CD14-positive monocyte (primary cell): Measurements from ENCODE around the gene SYNPO. TPM values are rescaled to one million over a fixed set of nuclear protein-coding genes. Genes with fewer than 3 reads are reported as not detected.

Experiments used
- DNase-seq, 3 donors: peaks; one replicate each; pipeline ENCODE4 v3.0.0-alpha.2; 2011 to 2022
- H2AFZ ChIP-seq: 2 replicates; pipeline ENCODE4 v1.6.0; 2012; ENCODE audit warnings: mild to moderate bottlenecking, low read depth, low read length, inconsistent platforms; ENCODE audit not compliant: insufficient read depth, poor library complexity, severe bottlenecking
- H3K27ac ChIP-seq, 2 donors: 1 replicate in 1 of 2; 2 replicates in 1 of 2; pipeline ENCODE4 v1.5.1; 2012 to 2013; ENCODE audit warnings: low read length in 2 of 2, control low read depth in 1 of 2, inconsistent platforms in 1 of 2, low read depth in 1 of 2, mild to moderate bottlenecking in 1 of 2
- H3K27me3 ChIP-seq, 2 donors: one replicate each; pipeline versions ENCODE4 v1.6.0 to v1.6.1; 2011 to 2013; ENCODE audit warnings: low read length in 2 of 2; ENCODE audit not compliant: control insufficient read depth in 2 of 2, insufficient read depth in 2 of 2
- H3K36me3 ChIP-seq, 2 donors: replicated peaks in 1 of 2; 1 replicate in 1 of 2; 2 replicates in 1 of 2; pipeline versions ENCODE4 v1.5.1 to v1.6.1; 2012 to 2013; ENCODE audit warnings: low read length in 2 of 2, control low read depth in 1 of 2, inconsistent platforms in 1 of 2, mild to moderate bottlenecking in 1 of 2; ENCODE audit not compliant: insufficient read depth in 2 of 2, control insufficient read depth in 1 of 2
- H3K4me1 ChIP-seq, 2 donors: 1 replicate in 1 of 2; 2 replicates in 1 of 2; pipeline versions ENCODE4 v1.5.1 to v1.6.1; 2012 to 2013; ENCODE audit warnings: low read length in 2 of 2, control low read depth in 1 of 2, inconsistent platforms in 1 of 2, mild to moderate bottlenecking in 1 of 2, moderate library complexity in 1 of 2; ENCODE audit not compliant: insufficient read depth in 2 of 2, control insufficient read depth in 1 of 2
- H3K4me2 ChIP-seq: replicated peaks from 2 replicates; pipeline ENCODE3; 2012; ENCODE audit warnings: low read length, moderate library complexity, mild to moderate bottlenecking; ENCODE audit not compliant: poor library complexity, severe bottlenecking; ENCODE audit errors: extremely low read depth
- H3K4me3 ChIP-seq, 3 experiments: fragments of 200-600 bp in 1 of 3; sonication (generic) in 1 of 3; replicated peaks in 1 of 3; 1 replicate in 2 of 3; 2 replicates in 1 of 3; pipeline ENCODE4 v1.5.1; 2011 to 2013; ENCODE audit warnings: low read length in 3 of 3, mild to moderate bottlenecking in 3 of 3, control low read depth in 2 of 3, low read depth in 2 of 3, inconsistent platforms in 1 of 3, moderate library complexity in 1 of 3
- H3K79me2 ChIP-seq: 2 replicates; pipeline ENCODE4 v1.6.0; 2012; ENCODE audit warnings: mild to moderate bottlenecking, control low read depth, inconsistent platforms, low read length, moderate library complexity; ENCODE audit not compliant: insufficient read depth
- H3K9ac ChIP-seq: 2 replicates; pipeline ENCODE4 v1.6.0; 2017; ENCODE audit warnings: low read length, mild to moderate bottlenecking; ENCODE audit not compliant: insufficient read depth, poor library complexity, severe bottlenecking
- H3K9me3 ChIP-seq, 2 donors: replicated peaks in 1 of 2; 1 replicate in 1 of 2; 2 replicates in 1 of 2; pipeline versions ENCODE4 v1.5.1 to v1.6.1; 2012 to 2013; ENCODE audit warnings: low read length in 2 of 2, control low read depth in 1 of 2; ENCODE audit not compliant: control insufficient read depth in 1 of 2, insufficient read depth in 1 of 2
- H4K20me1 ChIP-seq: 2 replicates; pipeline ENCODE4 v1.6.0; 2012; ENCODE audit warnings: mild to moderate bottlenecking, low read length, control low read depth, moderate library complexity; ENCODE audit not compliant: insufficient read depth
- H3K27ac Mint-ChIP-seq, 7 donors: one replicate each; pipeline ENCODE4 v1.8.0; 2020; ENCODE audit warnings: mild to moderate bottlenecking in 7 of 7, mixed read lengths in 7 of 7, moderate library complexity in 6 of 7, inconsistent platforms in 2 of 7
- H3K27me3 Mint-ChIP-seq, 3 donors: one replicate each; pipeline ENCODE4 v1.8.0; 2021 to 2022; ENCODE audit warnings: low read depth in 3 of 3, mild to moderate bottlenecking in 3 of 3, mixed read lengths in 3 of 3, moderate library complexity in 3 of 3, inconsistent platforms in 1 of 3
- H3K36me3 Mint-ChIP-seq, 2 donors: one replicate each; pipeline ENCODE4 v1.8.0; 2020; ENCODE audit warnings: mixed read lengths in 2 of 2, inconsistent platforms in 1 of 2, mild to moderate bottlenecking in 1 of 2
- H3K4me1 Mint-ChIP-seq: one replicate; pipeline ENCODE4 v1.8.0; 2020; ENCODE audit warnings: mild to moderate bottlenecking, mixed read lengths
- H3K4me3 Mint-ChIP-seq, 2 donors: one replicate each; pipeline ENCODE4 v1.8.0; 2020; ENCODE audit warnings: mild to moderate bottlenecking in 2 of 2, mixed read lengths in 2 of 2, moderate library complexity in 1 of 2
- H3K9me3 Mint-ChIP-seq, 7 donors: one replicate each; pipeline ENCODE4 v1.8.0; 2020 to 2022; ENCODE audit warnings: mixed read lengths in 7 of 7, mild to moderate bottlenecking in 6 of 7, moderate library complexity in 6 of 7, inconsistent platforms in 2 of 7
- WGBS: methylation state at CpG from one replicate; pipeline ENCODE4 v1.1.5; 2013; ENCODE audit warnings: missing lambda C conversion rate; ENCODE audit not compliant: insufficient coverage; 5-methylcytosine and 5-hydroxymethylcytosine counted together
- intact Hi-C, 2 donors: fragments of 100-400 bp; cut with micrococcal nuclease; formaldehyde crosslinking; loops; one replicate each; pipeline versions ENCODE4 v1.15.0 to v1.15.1; 2023
- polyA plus RNA-seq, 3 donors: library from polyadenylated mRNA; depleted of rRNA in 1 of 3; unstranded in 2 of 3; stranded (reverse) in 1 of 3; fragments of 300-500 nt in 2 of 3; fragments of >200 nt in 1 of 3; fragmentation: Illumina TruSeq in 2 of 3; gene quantifications; 1 replicate in 2 of 3; 2 replicates in 1 of 3; pipeline ENCODE4 v1.2.3, GENCODE V29; 2012 to 2021
- TF ChIP-seq, protein P1 (sequence below): fragments of 200-600 bp; IDR thresholded peaks from one replicate; pipeline ENCODE4 v1.8.0; 2022; ENCODE audit warnings: antibody characterized with exemption, mild to moderate bottlenecking

SYNPO gene
- polyA plus RNA-seq, 3 donors, result not detected

GRCh38 chr5:150662731-150663516, 22.5 kb downstream of the SYNPO start:
- H3K4me1 ChIP-seq, result no peaks in the 10 kb centered on the region
- no peaks in the 10 kb centered on the region for H4K20me1 ChIP-seq
- DNase-seq, result no peak
- intact Hi-C loops, result no loop called here
- H3K27ac ChIP-seq, result no peak overlapping the region
- H3K36me3 Mint-ChIP-seq, result no peaks in the 10 kb centered on the region
- TF ChIP-seq, protein P1, sequence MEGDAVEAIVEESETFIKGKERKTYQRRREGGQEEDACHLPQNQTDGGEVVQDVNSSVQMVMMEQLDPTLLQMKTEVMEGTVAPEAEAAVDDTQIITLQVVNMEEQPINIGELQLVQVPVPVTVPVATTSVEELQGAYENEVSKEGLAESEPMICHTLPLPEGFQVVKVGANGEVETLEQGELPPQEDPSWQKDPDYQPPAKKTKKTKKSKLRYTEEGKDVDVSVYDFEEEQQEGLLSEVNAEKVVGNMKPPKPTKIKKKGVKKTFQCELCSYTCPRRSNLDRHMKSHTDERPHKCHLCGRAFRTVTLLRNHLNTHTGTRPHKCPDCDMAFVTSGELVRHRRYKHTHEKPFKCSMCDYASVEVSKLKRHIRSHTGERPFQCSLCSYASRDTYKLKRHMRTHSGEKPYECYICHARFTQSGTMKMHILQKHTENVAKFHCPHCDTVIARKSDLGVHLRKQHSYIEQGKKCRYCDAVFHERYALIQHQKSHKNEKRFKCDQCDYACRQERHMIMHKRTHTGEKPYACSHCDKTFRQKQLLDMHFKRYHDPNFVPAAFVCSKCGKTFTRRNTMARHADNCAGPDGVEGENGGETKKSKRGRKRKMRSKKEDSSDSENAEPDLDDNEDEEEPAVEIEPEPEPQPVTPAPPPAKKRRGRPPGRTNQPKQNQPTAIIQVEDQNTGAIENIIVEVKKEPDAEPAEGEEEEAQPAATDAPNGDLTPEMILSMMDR, result no peak
- H3K9ac ChIP-seq, result no peak overlapping the region
- no peaks in the 10 kb centered on the region for H3K4me1 Mint-ChIP-seq
- H2AFZ ChIP-seq, result no peak overlapping the region
- no peaks in the 10 kb centered on the region for H3K79me2 ChIP-seq
- H3K9me3 ChIP-seq, result no peaks in the 10 kb centered on the region
- H3K27ac Mint-ChIP-seq, result no peak overlapping the region
- peaks cover 0 to 2% (median 0%) of the 10 kb centered on the region in 7 donors for H3K9me3 Mint-ChIP-seq
- H3K27me3 ChIP-seq, result no peaks in the 10 kb centered on the region
- no peak overlapping the region for H3K4me3 Mint-ChIP-seq
- peaks cover 0 to 2% (median 2%) of the 10 kb centered on the region in 3 donors for H3K27me3 Mint-ChIP-seq
- WGBS, result 83% methylated on average over 1 of the region's 4 CpGs
- H3K4me2 ChIP-seq, result no peak overlapping the region
- no peaks in the 10 kb centered on the region for H3K36me3 ChIP-seq
- H3K4me3 ChIP-seq, result no peak overlapping the region

- no peaks in the 10 kb centered on the region for H3K4me1 Mint-ChIP-seq
- 100% methylated on average over 1 of the region's 3 CpGs for WGBS
- H3K4me1 ChIP-seq, result no peaks in the 10 kb centered on the region
- H3K9me3 Mint-ChIP-seq, result no peaks in the 10 kb centered on the region
- no peak overlapping the region for H3K4me3 ChIP-seq
- DNase-seq, result no peak
- no peak overlapping the region for H3K4me2 ChIP-seq
- no peaks in the 10 kb centered on the region for H4K20me1 ChIP-seq
- peaks cover 0 to 2% (median 2%) of the 10 kb centered on the region in 3 donors for H3K27me3 Mint-ChIP-seq
- H3K9ac ChIP-seq, result no peak overlapping the region
- no peaks in the 10 kb centered on the region for H3K79me2 ChIP-seq
- no peaks in the 10 kb centered on the region for H3K36me3 ChIP-seq
- H3K27me3 ChIP-seq, result no peaks in the 10 kb centered on the region
- TF ChIP-seq, protein P1, result no peak
- H3K9me3 ChIP-seq, result no peaks in the 10 kb centered on the region
- H3K4me3 Mint-ChIP-seq, result no peak overlapping the region
- H3K27ac ChIP-seq, result no peak overlapping the region
- H3K36me3 Mint-ChIP-seq, result no peaks in the 10 kb centered on the region
- intact Hi-C loops, result no loop called here
- no peak overlapping the region for H3K27ac Mint-ChIP-seq
- H2AFZ ChIP-seq, result no peak overlapping the region
These were observed 23.5 kb downstream of the SYNPO start for GRCh38 chr5:150663936-150664335.
